Thyroid gland (tissue), 4 donors: ENCODE measurements around the gene RNF34. TPM values are rescaled to one million over a fixed set of nuclear protein-coding genes. Genes with fewer than 3 reads are reported as not detected.
"Not testable (repeated sequence)": the region's sequence is repeated elsewhere in the genome, so short reads cannot be mapped to it uniquely, and the experiment has no call there.

ENCODE experiments used
- DNase-seq, 2 donors: peaks; one replicate each; pipeline ENCODE4 v3.0.0-alpha.2; 2019
- H3K27ac ChIP-seq, 3 donors: fragments of 200-600 bp; sonication (generic); 1 replicate in 2 of 3; 2 replicates in 1 of 3; pipeline ENCODE4 v1.5.1; 2016 to 2019; ENCODE audit warnings: mild to moderate bottlenecking in 1 of 3, moderate library complexity in 1 of 3
- H3K27me3 ChIP-seq: fragments of 200-600 bp; sonication (generic); one replicate; pipeline ENCODE4 v1.5.1; 2019
- H3K36me3 ChIP-seq, 2 donors: fragments of 200-600 bp; sonication (generic); one replicate each; pipeline ENCODE4 v1.5.1; 2016 to 2019
- H3K4me1 ChIP-seq, 2 donors: fragments of 200-600 bp; sonication (generic); one replicate each; pipeline ENCODE4 v1.5.1; 2017 to 2019
- H3K4me3 ChIP-seq, 3 donors: fragments of 200-600 bp; sonication (generic); replicated peaks in 1 of 3; 1 replicate in 2 of 3; 2 replicates in 1 of 3; pipeline ENCODE4 v1.5.1; 2016; ENCODE audit warnings: mild to moderate bottlenecking in 1 of 3
- H3K9me3 ChIP-seq: fragments of 200-600 bp; sonication (generic); one replicate; pipeline ENCODE4 v1.5.1; 2017
- CTCF ChIP-seq, 6 experiments: fragments of 200-600 bp in 3 of 6; fragments of 450-650 bp in 3 of 6; sonication (generic) in 3 of 6; IDR thresholded peaks; one replicate each; pipeline ENCODE4 v1.5.1; 2016 to 2019; ENCODE audit warnings: antibody characterized with exemption in 6 of 6, mild to moderate bottlenecking in 2 of 6, inconsistent platforms in 1 of 6, moderate library complexity in 1 of 6
- POLR2A ChIP-seq, 2 donors: fragments of 450-650 bp; IDR thresholded peaks; one replicate each; pipeline ENCODE4 v1.6.1; 2017; ENCODE audit warnings: antibody characterized with exemption in 2 of 2, mild to moderate bottlenecking in 2 of 2, moderate library complexity in 1 of 2
- WGBS, 2 donors: methylation state at CpG; one replicate each; pipeline ENCODE4 v1.1.5; 2017; 5-methylcytosine and 5-hydroxymethylcytosine counted together
- intact Hi-C: fragments of 100-400 bp; cut with DNase I; formaldehyde crosslinking; loops from one replicate; pipeline ENCODE4 v1.15.1; 2023
- total RNA-seq, 4 donors: library from RNA; depleted of rRNA; stranded (reverse); fragments of >200 nt; gene quantifications; one replicate each; pipeline ENCODE4 v1.2.3, GENCODE V29; 2016

The RNF34 gene
- total RNA-seq, 4 donors from 2014 or later = 38.7 to 64.0 (median 55.4) TPM

GRCh38 chr12:121366063-121366459 lies 33.9 kb upstream of the RNF34 start:
- Histone ChIP-seq H3K27me3 (no peaks in the 10 kb centered on the region), H3K36me3 (no peaks in the 10 kb centered on the region), H3K9me3 (no peaks in the 10 kb centered on the region), H3K4me1 (no peaks in the 10 kb centered on the region), H3K4me3 (no peak overlapping the region), H3K27ac (no peak overlapping the region)
- TF ChIP-seq CTCF (IDR thresholded peaks at IDR 0.05) (no peak), POLR2A (IDR thresholded peaks at IDR 0.05) (no peak)
- DNase-seq = no peak
- intact Hi-C loops = no loop called here
- 19 to 21% methylated on average over 4 of the region's 4 CpGs for WGBS, 2 donors

GRCh38 chr12:121371404-121371803 lies 28.5 kb upstream of the RNF34 start:
- TF ChIP-seq CTCF (IDR thresholded peaks at IDR 0.05) = no peak
- TF ChIP-seq POLR2A (IDR thresholded peaks at IDR 0.05) = no peak
- H3K27me3 ChIP-seq = no peaks in the 10 kb centered on the region
- intact Hi-C loops = no loop called here

GRCh38 chr12:121373755-121374154 lies 26.2 kb upstream of the RNF34 start:
- Histone ChIP-seq H3K27ac (no peak overlapping the region), H3K36me3 (no peaks in the 10 kb centered on the region), H3K27me3 (no peaks in the 10 kb centered on the region), H3K9me3 (no peaks in the 10 kb centered on the region), H3K4me1 (no peaks in the 10 kb centered on the region), H3K4me3 (no peak overlapping the region)
- 85 to 95% methylated on average over 6 of the region's 6 CpGs for WGBS, 2 donors
- DNase-seq = no peak
- intact Hi-C loops = no loop called here
- no peak for TF ChIP-seq CTCF (IDR thresholded peaks at IDR 0.05)
- TF ChIP-seq POLR2A (IDR thresholded peaks at IDR 0.05) = no peak

More at GRCh38 chr12:121371404-121371803, 28.5 kb upstream of the RNF34 start:
- H3K9me3 ChIP-seq = no peaks in the 10 kb centered on the region
- no peak for DNase-seq
- H3K4me3 ChIP-seq = no peak overlapping the region
- no peaks in the 10 kb centered on the region for H3K4me1 ChIP-seq
- whole genome bisulfite sequencing, 2 donors = 80 to 85% methylated on average over 6 of the region's 6 CpGs
- no peaks in the 10 kb centered on the region for H3K36me3 ChIP-seq
- no peak overlapping the region for H3K27ac ChIP-seq

GRCh38 chr12:121374336-121374735 lies 25.6 kb upstream of the RNF34 start:
- 93 to 95% methylated on average over 11 to 19 of the region's 23 CpGs for WGBS, 2 donors
- DNase-seq, H3K36me3 ChIP-seq, H3K4me3 ChIP-seq, intact Hi-C loops, H3K4me1 ChIP-seq, H3K27ac ChIP-seq, H3K9me3 ChIP-seq, H3K27me3 ChIP-seq: not testable (repeated sequence)

- WGBS, 2 donors = 86 to 90% methylated on average over 14 of the region's 14 CpGs
- H3K9me3 ChIP-seq, H3K4me3 ChIP-seq, H3K27ac ChIP-seq, H3K27me3 ChIP-seq, intact Hi-C loops, H3K36me3 ChIP-seq, H3K4me1 ChIP-seq, DNase-seq: not testable (repeated sequence)
Measured at GRCh38 chr12:121374945-121375584, 24.9 kb upstream of the RNF34 start.

- intact Hi-C loops = no loop called here
- no peak overlapping the region for H3K4me3 ChIP-seq
- H3K27me3 ChIP-seq = no peaks in the 10 kb centered on the region
- no peak for DNase-seq
- no peaks in the 10 kb centered on the region for H3K9me3 ChIP-seq
- H3K36me3 ChIP-seq = no peaks in the 10 kb centered on the region
- H3K27ac ChIP-seq = no peak overlapping the region
- no peaks in the 10 kb centered on the region for H3K4me1 ChIP-seq
- 87 to 94% methylated on average over 8 of the region's 8 CpGs for WGBS, 2 donors
- TF ChIP-seq POLR2A (IDR thresholded peaks at IDR 0.05) (no peak), CTCF (IDR thresholded peaks at IDR 0.05) (no peak)
Measured at GRCh38 chr12:121376754-121377697, 22.9 kb upstream of the RNF34 start.
